ENCODE data around the gene ARHGAP1.

Gene ARHGAP1

DNA sequence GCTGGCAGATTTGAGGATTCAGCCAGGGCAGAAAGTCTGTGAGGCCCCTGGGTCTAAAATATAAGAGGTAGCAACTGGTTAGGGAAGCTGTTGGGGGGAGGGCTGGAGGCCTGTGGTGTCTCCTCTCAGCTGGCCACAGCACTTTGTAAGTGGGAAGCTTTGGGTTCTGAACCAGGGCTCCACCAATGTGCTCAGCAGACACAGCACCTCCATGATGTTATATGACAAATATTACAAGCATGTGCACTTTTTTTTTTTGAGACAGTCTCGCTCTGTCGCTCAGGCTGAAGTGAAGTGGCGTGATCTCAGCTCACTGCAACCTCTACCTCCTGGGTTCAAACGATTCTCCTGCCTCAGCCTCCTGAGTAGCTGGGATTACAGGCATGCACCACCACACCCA, 8.0 kb downstream of the ARHGAP1 start:
- DNase-seq: no peak

DNA sequence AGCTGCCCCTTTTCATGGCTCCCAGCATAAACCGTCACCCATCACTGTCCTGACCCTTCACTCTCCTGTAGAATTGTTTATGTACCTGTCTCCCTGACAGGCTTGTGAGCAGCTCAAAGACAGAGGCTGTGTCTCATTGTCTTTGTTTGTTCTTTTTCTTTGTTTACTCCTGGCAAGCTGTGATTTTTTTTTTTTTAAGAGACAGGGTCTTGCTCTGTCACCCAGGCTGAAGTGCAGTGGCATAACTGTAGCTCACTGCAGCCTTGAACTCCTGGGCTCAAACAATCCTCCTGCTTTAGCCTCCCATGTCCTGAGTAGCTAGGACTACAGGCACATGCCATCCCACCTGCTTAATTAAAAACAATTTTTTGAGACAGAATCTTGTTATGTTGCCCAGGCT, 9.7 kb downstream of the ARHGAP1 start:
- no peak for DNase-seq

DNA sequence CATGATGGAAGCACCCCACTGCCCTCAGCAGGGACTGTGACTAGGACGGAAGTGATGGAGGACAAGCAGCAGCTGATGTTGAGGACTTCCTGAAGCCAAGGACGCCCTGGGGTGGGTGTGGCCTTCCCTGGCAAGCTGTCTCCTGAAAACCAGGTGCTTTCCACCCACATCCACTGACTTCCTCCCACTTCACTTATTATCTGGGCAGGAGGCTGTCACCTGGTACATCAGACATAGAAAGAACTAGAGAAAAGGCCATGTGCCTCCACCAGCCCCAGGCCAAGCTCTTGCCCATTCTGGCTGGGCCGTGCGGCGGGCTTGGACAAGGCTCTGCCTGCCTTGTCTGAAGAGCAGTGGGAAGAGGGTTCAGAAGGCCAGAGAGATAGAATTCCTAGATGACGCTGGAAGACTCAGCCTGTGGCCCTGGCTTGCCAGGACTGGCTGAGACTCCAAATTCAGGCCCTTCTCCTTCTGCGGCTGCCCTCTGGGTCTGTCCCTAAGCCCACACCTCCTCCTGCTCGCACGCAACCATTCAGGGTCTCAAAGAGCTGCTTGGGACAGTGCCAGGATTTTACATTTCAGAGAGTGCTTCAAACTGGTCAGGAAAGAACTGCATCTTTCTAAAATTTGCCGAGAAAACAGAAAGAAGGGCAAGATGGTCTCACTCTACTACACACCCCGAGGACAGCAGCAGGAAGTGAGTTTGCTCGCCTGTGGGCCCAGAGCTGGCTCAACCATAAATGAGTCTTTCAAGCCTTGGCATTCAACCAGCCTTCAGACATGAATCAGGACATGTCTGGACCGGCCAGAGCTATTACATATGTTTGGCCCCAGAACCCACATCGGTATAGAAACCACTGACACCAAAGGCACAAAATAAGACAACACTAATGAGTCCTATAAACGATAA, 13.3 kb downstream of the ARHGAP1 start:
- no peak for DNase-seq

DNA sequence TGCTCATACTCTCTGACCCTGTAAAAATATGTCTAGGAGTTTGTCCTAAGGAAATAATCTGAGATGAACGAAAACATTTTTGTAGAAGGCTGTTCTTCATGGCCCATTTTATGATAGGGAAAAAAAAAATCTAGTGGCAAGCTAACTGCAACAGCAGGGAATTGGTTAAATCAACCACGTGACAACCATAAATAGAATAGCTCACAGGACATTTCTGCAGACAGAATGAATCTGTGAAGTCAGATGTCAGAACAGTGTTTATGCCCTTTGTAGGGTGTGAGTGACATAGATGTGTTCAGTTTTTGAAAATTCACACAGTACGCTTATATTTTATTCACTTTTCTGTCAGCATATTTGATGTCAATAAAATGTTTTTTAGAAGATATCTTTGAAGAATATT, 16.1 kb downstream of the ARHGAP1 start:
- no peak for DNase-seq

DNA sequence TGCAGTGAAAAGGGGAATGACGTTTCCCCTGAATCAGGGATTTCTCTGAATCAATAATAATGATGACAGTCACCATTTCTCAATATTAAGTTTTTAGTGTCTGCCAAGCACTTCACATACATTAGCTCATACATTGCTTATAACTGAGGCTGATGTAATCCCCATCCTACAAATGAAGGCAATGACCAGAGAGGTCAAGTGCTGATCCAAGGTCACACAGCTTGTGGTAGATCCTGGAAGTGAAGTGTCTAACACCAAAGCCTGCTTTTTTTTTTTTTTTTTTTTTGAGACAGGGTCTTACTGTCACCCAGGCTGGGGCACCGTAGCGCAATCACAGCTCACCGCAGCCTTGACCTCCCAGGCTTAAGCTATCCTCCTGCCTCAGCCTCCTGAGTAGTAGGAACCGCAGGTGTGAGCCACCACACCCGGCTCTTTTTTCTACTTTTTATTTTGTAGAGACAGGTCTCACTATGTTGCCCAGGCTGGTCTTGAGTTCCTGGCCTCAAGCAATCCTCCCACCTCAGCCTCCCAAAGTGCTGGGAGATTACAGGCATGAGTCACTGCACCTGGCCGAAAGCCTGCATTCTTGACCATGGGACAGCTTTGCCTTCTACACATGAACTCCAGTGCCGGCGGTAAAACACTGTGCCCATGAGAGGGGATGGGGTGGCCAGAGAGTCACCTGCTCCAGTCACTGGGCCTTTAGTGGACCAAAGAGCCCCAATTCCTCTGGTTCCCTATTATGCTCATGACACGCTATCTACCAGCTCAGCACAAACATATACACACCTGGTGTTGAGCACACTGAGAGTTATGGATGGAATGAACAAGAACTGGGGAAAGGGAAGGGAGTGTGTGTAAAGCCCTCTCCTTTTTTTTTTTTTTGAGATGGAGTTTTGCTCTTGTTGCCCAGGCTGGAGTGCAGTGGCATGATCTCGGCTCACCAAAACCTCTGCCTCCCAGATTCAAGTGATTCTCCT, 17.4 kb downstream of the ARHGAP1 start:
- DNase-seq: no peak

DNA sequence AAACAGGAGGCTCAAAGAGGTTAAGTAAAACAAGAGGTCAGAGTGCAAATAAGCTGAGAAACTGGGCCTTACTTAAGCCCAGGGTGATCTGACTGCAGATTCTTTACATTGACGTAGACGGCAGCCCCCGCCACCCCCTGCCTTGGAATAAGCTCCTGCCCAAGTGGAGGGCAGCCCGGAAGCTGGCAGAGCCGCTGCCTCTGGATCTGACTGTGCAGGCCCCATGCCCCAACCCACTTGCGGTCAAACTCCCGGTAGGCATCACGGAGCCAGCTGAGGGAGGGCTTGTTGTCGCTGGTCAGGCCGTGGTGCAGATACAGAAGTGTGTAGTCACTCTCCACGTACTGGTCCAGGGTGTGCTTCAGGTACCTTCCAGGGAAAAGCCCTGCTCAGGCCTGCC, 18.6 kb downstream of the ARHGAP1 start:
- no peak for DNase-seq

DNA sequence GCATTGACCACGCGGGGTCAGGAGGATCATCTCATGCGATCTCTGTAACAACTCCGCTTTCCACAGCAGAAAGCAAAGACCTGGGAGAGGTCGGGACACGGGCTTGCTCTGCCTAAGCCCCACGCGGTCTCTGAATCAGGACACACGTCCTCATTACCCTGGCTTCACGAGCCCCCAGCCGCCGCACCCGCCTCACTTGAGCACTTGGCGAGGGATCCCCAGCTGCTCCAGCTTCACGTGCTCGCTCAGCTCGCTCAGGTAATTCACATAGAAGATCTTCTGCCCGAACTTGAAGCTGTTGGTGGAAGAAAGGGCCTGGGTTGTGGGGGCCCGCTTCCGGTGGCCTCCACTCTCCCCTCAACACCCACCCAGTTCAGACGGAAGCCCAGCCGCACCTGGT, 19.6 kb downstream of the ARHGAP1 start:
- no peak for DNase-seq

DNA sequence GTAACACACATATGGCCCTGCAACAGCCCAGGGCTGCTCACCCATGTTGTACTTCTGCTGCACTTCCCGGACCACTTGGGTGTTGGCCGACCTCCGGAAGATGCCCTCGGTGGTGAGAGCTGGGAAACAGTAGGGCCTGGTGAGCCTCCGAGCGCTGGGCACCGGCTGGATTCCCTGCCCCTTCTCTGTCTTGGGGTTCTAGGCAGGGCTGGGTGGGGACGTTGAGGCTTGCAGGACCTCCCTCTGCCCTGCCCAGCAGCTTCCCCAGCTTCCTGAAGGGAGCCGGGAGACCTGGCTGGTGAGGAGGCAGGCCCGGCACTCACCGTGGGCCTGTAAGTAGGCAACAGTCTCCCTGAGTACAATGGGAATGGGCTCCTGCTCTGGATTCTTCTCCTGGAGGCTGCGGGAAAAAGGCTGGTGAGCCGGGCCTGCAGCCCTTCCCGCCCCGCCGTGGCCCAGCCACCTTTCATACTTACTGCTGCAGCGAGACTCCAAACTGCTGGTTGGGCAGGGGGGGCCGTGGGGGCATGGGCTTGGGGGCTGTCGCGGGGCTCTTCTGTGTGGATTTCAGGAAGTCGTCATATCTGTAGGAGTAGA, 20.2 kb downstream of the ARHGAP1 start:
- DNase-seq: no peak

DNA sequence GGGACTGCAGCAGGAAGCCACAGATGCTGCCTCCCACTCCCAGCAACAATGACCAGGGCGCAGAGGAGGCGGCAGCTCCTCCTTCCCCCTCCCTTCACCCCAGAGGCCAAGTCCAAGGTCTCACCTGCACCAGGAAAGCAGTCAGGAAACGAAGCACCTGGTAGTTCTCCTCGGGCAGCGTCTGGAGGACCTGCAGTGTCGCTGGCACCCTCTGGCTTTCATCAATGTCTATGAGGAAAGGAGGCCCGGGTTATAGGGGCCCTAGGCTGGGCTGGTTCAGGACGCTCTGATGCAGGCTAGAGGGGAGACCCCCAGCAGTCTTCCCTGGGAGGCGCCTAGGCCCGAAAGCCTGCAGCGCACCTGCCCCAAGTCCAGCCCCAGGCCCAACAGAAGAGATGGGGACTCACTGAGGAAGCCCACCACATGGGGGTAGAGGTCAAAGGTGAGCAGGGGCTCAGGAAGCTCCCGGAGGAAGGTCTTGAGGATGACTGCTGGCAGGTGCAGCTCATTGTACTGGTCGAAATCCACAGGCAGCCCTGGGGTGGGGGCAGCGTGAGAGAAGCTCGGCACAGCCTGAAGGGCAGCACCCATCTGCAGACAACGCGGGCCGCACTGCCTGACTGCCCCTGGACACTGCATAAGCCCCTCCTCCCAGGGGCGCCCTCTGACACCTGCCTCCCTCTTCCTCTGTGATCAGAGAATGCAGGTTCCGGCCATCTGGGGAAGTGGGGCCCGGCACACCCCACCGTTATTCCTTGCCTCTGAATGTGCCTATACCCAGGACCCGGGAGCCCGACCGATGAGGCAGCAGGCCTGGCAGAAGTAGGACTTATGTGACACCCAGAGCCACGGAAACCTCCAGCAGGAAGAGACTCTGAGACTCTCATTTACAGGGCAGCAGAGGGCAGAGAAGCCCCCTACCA, 20.9 kb downstream of the ARHGAP1 start:
- no peak for DNase-seq

DNA sequence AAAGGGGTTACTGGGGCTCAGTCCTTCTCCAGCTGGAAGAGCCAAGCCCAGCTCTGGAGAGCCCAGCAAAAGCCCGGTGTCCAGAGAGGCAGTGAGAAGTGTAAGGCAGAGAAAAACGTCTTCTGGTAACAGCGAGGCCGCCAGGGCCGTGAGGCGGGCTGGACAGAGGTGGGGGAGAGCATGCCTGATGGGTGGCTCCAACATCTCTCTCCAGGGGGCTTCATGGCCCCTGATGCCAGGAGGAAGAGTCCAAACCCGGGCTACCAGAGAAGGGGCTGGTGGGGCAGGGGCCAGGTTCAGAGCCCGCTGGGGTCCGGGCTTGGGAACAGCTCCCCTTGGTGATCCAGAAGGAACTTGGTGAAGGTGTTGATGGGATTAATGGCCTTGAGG, 21.7 kb downstream of the ARHGAP1 start:
- DNase-seq: no peak

DNA sequence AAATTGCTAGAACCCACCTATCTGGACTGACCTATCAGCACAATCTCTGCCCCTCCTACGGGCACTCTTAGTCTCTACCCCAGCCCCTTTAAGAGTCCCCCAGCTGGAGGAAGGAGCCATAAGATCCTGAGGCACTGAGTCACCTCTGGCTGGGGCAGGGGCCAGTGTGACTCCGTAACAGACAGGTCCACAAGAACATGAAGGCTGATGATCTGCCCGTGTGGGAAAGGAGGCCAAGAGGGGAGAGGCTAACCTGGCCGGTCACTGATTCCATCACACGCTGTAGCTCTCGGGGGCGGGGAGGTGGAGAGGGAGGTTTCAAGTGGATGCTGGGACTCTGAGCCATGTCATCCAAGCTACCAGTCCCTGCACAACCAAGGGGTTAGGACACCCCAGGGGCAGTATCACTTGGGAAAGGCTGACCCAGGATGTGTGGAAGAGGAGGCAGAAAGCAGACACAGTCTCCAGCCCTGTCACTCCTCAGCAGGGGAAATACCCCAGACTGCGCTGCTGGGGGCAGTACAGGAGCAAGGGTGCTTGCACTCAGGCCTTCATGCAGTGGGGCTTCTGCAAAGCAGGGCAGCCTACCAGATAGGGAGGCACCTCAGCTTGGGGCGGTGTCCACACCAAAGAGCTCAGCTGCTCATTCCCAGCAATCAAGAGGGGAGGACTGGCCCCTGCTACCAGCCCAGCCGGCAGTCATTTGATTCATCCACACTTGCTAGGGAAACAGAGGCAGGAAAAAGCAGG, 22.3 kb downstream of the ARHGAP1 start:
- no peak for DNase-seq

DNA sequence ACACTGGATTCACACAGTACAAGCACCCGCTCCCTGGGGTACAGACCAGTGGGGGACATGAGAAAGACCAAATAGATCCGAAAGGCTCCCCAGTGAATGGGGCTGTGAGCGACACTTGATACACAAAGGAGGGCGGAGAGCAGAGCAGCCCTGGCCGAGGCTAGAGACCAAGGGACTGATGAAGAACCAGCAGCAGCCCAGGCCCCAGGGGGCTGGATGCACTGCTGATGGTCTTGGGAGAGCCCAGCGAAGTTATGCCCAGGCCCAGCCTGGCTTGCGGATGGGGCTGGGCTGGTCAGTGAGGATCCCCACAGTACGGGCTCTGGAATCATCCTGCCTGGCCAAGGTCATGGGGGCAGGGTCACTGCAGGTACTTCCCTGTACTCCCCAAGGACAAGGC, 23.2 kb downstream of the ARHGAP1 start:
- no peak for DNase-seq

DNA sequence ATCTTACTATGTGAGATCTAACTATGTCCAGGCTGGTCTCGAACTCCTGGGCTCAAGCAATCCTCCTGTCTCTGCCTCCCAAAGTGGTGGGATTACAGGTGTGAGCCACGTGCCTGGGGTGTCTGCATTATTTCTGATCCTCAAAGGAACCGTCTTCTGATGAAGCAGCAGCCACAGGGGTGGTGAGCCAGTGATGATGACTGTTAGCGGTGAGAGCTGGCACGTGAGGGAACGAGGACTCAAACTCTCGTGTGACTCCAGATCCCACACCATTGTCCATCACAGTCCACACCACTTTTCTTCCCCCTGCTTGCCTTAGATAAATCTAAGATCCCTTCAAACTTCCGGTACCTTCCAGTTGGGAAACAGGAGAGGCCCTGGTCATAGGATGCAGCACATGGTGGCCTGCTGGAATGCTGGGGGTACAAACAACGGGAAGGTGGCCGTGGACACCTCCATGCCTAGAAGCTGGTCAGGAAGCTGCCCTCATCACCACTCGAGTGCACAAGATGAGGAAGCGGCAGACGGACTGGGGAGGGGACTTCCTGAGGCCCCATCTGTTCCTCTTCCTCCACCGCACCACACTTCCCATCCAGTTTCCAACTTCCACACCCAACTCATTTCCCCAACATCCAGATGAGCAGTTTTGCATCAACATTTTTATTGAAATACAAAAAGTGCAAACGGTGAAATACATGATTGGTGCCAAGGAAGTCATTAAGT, 23.8 kb downstream of the ARHGAP1 start:
- no peak for DNase-seq

DNA sequence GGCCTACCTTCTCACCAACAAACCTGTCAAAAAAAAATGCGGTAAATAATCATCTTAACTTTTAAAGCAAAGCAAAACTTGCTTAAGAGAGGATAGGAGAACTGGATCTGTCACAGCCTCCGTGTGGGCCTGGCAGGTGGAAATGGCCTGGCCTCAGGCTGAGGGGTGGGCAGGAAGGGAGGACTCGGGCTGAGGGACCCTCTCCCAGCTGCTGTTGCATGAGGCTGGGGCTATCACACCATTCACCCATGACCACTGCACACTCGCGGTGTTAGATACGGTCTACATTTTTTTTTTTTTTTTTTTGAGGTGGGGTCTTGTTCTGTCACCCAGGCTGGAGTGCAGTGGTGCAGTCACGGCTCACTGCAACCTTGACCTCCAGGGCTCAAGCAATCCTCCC, 24.5 kb downstream of the ARHGAP1 start:
- DNase-seq: no peak

DNA sequence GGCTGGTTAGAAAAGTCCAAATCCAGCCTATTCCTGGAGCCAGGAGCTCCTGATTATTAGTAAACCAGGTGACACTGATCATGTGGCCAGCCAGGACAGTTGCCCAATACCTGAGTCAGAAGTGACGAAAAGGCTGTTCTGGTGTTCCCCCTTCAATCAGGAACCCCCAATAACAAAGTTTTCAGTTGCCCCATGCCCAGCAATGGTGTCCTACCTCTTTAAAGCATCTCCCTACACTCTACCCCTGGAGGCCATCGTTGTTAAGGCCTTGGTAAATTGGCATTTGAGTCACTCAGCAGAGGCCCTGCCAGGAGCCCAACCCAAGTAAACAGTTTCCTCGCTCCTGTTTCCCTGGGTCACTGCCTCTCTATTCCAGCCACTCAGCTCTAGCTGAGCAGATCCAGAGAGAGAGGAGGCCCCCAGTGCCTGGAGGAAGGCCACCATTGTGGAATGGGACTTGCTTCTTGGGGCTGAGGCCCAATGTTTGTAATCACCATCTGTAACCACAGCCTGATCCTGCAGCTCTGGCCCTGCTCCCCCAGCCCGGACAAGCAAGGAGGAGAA, 25.0 kb downstream of the ARHGAP1 start:
- no peak for DNase-seq

DNA sequence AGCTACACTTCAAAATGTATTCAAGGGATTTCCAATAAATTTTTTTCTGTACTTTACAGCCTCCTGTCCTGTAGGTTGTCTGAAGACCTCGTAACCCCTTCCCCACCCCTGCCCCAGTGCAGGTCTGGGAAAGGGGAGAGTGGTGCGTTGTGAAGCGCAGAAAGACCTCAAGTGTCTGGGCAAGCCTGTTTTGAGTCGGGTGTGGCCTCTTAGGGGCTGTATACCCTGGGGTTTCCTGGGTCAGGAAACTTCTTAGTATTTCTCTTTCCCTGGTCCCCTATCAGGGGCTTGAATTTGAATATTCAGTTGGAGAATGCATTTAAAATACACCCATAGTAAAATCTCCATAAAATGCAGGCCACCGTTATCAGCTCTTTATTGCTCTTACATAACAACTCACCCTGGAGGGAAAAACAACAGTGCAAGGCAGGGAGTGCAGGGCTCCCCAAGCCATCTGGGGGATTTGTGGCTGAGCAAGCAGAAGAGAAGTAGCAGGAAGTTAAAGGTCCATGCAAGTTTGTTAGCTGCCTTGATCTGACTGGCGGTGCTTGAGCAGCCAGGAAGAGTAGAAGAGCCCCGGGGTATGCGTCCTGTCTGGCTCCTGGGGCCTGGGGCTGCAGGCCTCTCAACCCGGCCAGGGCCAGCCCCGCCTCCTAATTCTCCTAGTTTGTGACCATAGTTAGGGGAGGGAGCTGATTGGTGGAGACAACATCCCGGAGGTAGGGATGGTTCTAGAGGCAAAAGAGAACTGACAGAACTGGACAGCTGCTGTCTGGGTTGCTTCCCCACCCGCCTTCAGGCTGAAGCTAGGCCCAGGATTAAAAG, 25.7 kb downstream of the ARHGAP1 start:
- DNase-seq: no peak

DNA sequence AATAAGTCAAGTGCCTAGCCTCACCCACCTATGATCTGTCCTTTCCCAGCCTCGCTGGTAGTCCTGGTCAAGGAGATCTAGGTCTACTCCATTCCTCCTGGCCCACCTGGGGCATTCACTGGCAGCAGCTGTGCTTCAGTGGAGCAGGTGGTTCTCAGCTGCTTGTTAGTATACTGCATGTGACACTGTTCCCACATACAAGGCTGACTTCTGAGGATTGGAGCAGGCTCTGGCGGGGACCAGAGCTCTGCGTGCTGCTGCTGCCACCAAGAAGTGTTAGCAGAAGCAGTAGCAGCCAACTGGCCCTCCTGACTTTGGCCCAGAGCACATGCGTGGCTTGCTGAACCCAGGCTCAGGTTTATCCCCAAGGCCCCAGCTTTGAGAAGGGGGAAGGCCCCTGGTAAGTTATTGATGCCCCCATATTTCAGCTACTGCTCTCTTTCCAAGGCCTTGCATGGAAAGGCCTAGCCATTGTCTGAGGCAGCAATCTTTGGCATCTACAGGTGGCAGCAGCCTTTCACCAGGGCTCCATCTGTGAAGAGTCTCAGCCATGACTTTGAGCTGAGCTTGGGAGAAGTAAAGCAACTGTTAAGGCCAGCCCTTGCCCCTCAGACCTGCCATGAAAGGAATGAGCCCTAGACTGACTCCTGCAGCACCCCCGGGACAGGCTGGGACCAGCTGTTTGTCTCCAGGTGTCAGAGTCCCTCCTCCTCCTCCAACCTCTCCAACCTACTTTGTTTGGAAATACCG, 26.5 kb downstream of the ARHGAP1 start:
- no peak for DNase-seq

DNA sequence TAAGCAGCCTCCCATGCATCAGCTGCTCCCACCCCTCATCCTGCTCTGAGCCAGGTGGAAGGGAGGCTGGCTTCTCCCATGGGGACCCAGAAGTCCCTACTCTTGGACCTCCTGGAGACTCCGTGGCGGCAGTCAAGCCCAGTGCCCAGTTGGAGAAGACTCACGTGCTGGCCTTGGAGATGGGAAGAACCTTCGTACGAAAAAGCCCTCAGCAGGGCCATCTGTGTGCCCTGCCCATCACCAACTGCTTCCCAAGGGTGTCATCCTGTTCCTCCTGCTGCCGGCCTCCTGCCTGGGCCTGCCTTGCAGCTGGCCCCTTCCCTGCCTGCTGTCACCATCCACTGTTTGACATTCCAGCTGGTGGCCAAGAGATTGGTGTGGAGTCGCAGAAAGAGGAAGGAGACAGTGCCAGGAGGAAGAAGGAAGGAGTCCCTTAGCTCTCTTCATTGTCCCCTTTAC, 28.0 kb downstream of the ARHGAP1 start:
- no peak for DNase-seq

DNA sequence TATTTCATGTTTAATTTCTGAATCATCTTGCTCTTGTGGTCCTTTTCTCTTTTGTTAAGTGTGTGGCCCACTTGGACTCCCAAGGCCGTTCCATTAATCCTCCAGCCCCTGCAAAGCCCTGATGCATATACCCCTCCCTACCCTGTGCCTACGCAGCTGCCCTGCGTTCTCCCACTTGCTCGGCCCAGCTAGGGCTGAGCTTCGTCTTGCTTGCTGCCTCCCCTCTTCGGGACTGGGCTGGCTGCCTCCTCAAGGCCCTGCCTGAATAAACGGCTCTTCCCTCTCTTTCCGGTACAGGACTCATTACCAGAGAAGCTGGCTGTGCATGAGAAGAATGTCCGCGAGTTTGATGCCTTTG, 28.5 kb downstream of the ARHGAP1 start:
- no peak for DNase-seq
